Brain microvascular endothelial cell (primary cell): ENCODE data around the gene PRRX1.

Experiments used
- DNase-seq: peaks from one replicate; pipeline ENCODE4 v3.0.0-alpha.2; 2020
- H3K27ac ChIP-seq: fragments of 250-450 bp; sonication (Bioruptor Pico); 2 replicates; pipeline ENCODE4 v1.5.1; 2020; ENCODE audit warnings: mild to moderate bottlenecking, moderate library complexity
- H3K27me3 ChIP-seq: fragments of 250-450 bp; sonication (Bioruptor Pico); replicated peaks from 2 replicates; pipeline ENCODE4 v1.5.1; 2020; ENCODE audit warnings: mild to moderate bottlenecking
- H3K36me3 ChIP-seq: fragments of 250-450 bp; sonication (Bioruptor Pico); replicated peaks from 2 replicates; pipeline ENCODE4 v1.5.1; 2020; ENCODE audit warnings: mild to moderate bottlenecking
- H3K4me3 ChIP-seq: 2 replicates; pipeline ENCODE4 v1.5.1; 2011; ENCODE audit warnings: low read depth, mild to moderate bottlenecking, control low read depth, low read length, moderate library complexity
- CTCF ChIP-seq: IDR thresholded peaks from 2 replicates; pipeline ENCODE4 v1.5.1; 2011; ENCODE audit warnings: low read depth, mild to moderate bottlenecking, moderate library complexity, low read length, control low read depth, inconsistent platforms; ENCODE audit errors: missing control alignments
- in situ Hi-C: cut with HindIII; loops from 2 replicates; pipeline ENCODE4 v1.10.0; 2017; ENCODE audit warnings: low sequenced_read_pairs, low pct_ligation_motif_present

The PRRX1 gene

GRCh38 chr1:170662561-170663403, 1.1 kb upstream of the PRRX1 start:
- DNase-seq = peak; percentile 8
- no peak for TF ChIP-seq CTCF
- Histone ChIP-seq H3K27ac (peak overlapping the region; percentile 85), H3K27me3 (no peaks in the 10 kb centered on the region), H3K36me3 (no peaks in the 10 kb centered on the region), H3K4me3 (peak overlapping the region; percentile 92)
- in situ Hi-C loops = no loop called here

- no peaks in the 10 kb centered on the region for H3K36me3 ChIP-seq
- peak overlapping the region; percentile 85 for H3K27ac ChIP-seq
- peak overlapping the region; percentile 92 for H3K4me3 ChIP-seq
- no peaks in the 10 kb centered on the region for H3K27me3 ChIP-seq
- no peak for TF ChIP-seq CTCF
- peak; percentile 23 for DNase-seq
- in situ Hi-C loops = no loop called here
These were observed 383 bp upstream of the PRRX1 start for GRCh38 chr1:170663404-170664092.

GRCh38 chr1:170664828-170665612, 1.1 kb downstream of the PRRX1 start:
- H3K27ac ChIP-seq = peak overlapping the region; percentile 85
- peak; percentile 58 for TF ChIP-seq CTCF
- H3K27me3 ChIP-seq = no peaks in the 10 kb centered on the region
- DNase-seq = peak; percentile 52
- no peaks in the 10 kb centered on the region for H3K36me3 ChIP-seq
- peak overlapping the region; percentile 92 for H3K4me3 ChIP-seq
- in situ Hi-C loops = no loop called here

- Histone ChIP-seq H3K4me3 (peak overlapping the region; percentile 92), H3K27me3 (no peaks in the 10 kb centered on the region)
These were observed 1.7 kb downstream of the PRRX1 start for GRCh38 chr1:170665629-170666028.

More at GRCh38 chr1:170665629-170666028, 1.7 kb downstream of the PRRX1 start:
- no peak for TF ChIP-seq CTCF
- Histone ChIP-seq H3K36me3 (no peaks in the 10 kb centered on the region), H3K27ac (peak overlapping the region; percentile 85)
- peak; percentile 47 for DNase-seq
- in situ Hi-C loops = no loop called here
